Neural progenitor cell (in vitro differentiated cells): ENCODE data around the gene GPAM. TPM values are rescaled to one million over a fixed set of nuclear protein-coding genes. Genes with fewer than 3 reads are reported as not detected.
"Not testable (repeated sequence)": the region's sequence is repeated elsewhere in the genome, so short reads cannot be mapped to it uniquely, and the experiment has no call there.

Source experiments
- DNase-seq: peaks from one replicate; pipeline ENCODE4 v3.0.0-alpha.2; 2016; ENCODE audit warnings: low spot score
- H2AFZ ChIP-seq: fragments of 200-600 bp; sonication (generic); replicated peaks from 2 replicates; pipeline ENCODE4 v1.6.1; 2016; ENCODE audit warnings: antibody characterized with exemption
- H3F3A ChIP-seq: fragments of 200-600 bp; sonication (generic); 2 replicates; pipeline ENCODE4 v1.6.1; 2016; ENCODE audit warnings: antibody characterized with exemption, low read depth
- H3K27ac ChIP-seq: fragments of 200-600 bp; sonication (generic); 2 replicates; pipeline ENCODE4 v1.5.1; 2016; ENCODE audit warnings: mild to moderate bottlenecking
- H3K27me3 ChIP-seq: fragments of 200-600 bp; sonication (generic); 2 replicates; pipeline ENCODE4 v1.6.1; 2016; ENCODE audit warnings: mild to moderate bottlenecking, moderate library complexity
- H3K36me3 ChIP-seq: fragments of 200-600 bp; sonication (generic); 2 replicates; pipeline ENCODE4 v1.5.1; 2016
- H3K4me1 ChIP-seq: fragments of 200-600 bp; sonication (generic); 2 replicates; pipeline ENCODE4 v1.6.1; 2016; ENCODE audit warnings: mixed run types
- H3K4me2 ChIP-seq: fragments of 200-600 bp; sonication (generic); 2 replicates; pipeline ENCODE4 v1.6.1; 2016
- H3K4me3 ChIP-seq: fragments of 200-600 bp; sonication (generic); 2 replicates; pipeline ENCODE4 v1.5.1; 2016
- H3K79me2 ChIP-seq: fragments of 200-600 bp; sonication (generic); 2 replicates; pipeline ENCODE4 v1.6.1; 2016; ENCODE audit warnings: low read depth
- H3K9ac ChIP-seq: fragments of 200-600 bp; sonication (generic); 2 replicates; pipeline ENCODE4 v1.6.1; 2016
- H3K9me3 ChIP-seq: fragments of 200-600 bp; sonication (generic); 2 replicates; pipeline ENCODE4 v1.5.1; 2016; ENCODE audit warnings: low read depth
- H4K20me1 ChIP-seq: fragments of 200-600 bp; sonication (generic); 2 replicates; pipeline ENCODE4 v1.6.1; 2016; ENCODE audit warnings: low read depth
- H3K27ac Mint-ChIP-seq: 3 replicates; pipeline ENCODE4 v1.8.0; 2021; ENCODE audit warnings: mixed read lengths
- H3K27me3 Mint-ChIP-seq: 2 replicates; pipeline ENCODE4 v1.8.0; 2022; ENCODE audit warnings: low read depth, mild to moderate bottlenecking, inconsistent platforms, moderate library complexity, mixed read lengths; ENCODE audit not compliant: insufficient read depth
- H3K36me3 Mint-ChIP-seq: 3 replicates; pipeline ENCODE4 v1.8.0; 2021; ENCODE audit warnings: mixed read lengths
- H3K4me1 Mint-ChIP-seq: 3 replicates; pipeline ENCODE4 v1.8.0; 2021; ENCODE audit warnings: mixed read lengths
- H3K4me3 Mint-ChIP-seq: 3 replicates; pipeline ENCODE4 v1.8.0; 2021; ENCODE audit warnings: mild to moderate bottlenecking, moderate library complexity, mixed read lengths
- H3K9me3 Mint-ChIP-seq: 3 replicates; pipeline ENCODE4 v1.8.0; 2020; ENCODE audit warnings: mixed read lengths
- EZH2 ChIP-seq: fragments of 200-600 bp; sonication (generic); IDR thresholded peaks from 2 replicates; pipeline ENCODE4 v1.6.1; 2017; ENCODE audit warnings: antibody characterized with exemption, mild to moderate bottlenecking, moderate library complexity
- EZH2phosphoT487 ChIP-seq: fragments of 200-600 bp; sonication (generic); IDR thresholded peaks from 2 replicates; pipeline ENCODE4 v1.6.1; 2017; ENCODE audit warnings: antibody characterized with exemption
- total RNA-seq: library from RNA; depleted of rRNA; stranded (reverse); fragments of >200 nt; gene quantifications from 2 replicates; pipeline ENCODE4 v1.2.3, GENCODE V29; 2015; ENCODE audit warnings: low replicate concordance
- TF ChIP-seq, protein P1 (sequence below): fragments of 200-600 bp; sonication (generic); IDR thresholded peaks from 2 replicates; pipeline ENCODE4 v1.5.1; 2017; ENCODE audit warnings: antibody characterized with exemption, mild to moderate bottlenecking

The GPAM gene
- total RNA-seq, 1 donor from 2014 or later: 18.9 TPM

DNA sequence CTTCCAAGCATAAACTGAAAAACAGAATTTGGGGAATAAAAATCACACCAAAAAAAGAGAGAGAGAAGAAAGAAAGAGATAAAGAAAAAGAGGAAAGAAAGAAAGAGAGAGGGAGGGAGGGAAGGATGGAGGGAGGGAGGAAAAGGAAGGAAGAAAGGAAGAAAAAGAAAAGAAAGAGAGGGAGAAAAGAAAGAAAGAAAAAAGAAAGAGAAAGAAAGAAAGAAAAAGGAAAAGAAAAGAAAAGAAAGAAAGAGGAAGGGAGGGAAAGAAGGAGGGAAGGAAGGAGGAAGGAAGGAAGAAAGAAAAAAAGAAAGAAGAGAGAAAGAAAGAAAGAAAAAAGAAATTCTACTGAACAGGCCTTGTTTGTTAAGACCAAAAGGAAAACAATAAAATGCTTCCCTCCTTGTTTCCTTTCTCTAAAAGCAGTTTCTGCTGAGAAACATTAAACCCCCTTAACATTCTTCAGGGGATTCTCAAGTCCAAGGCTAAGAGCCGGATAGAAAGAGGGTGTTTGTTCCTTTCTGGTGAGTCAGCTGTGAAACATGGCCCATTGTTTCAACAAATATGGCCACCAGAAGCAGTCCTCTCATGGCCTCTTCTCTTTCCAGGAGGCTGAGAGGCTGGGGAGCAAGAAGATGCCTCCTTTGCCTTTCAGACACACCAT, 46.9 kb upstream of the GPAM start:
- no peaks in the 10 kb centered on the region for H3K9me3 Mint-ChIP-seq
- Histone ChIP-seq H3K4me2 (no peak overlapping the region), H2AFZ (no peak overlapping the region), H3F3A (no peaks in the 10 kb centered on the region), H3K4me1 (no peaks in the 10 kb centered on the region), H3K9ac (no peak overlapping the region), H4K20me1 (no peaks in the 10 kb centered on the region), H3K9me3 (no peaks in the 10 kb centered on the region), H3K27me3 (no peaks in the 10 kb centered on the region), H3K4me3 (no peak overlapping the region), H3K36me3 (no peaks in the 10 kb centered on the region), H3K27ac (no peak overlapping the region), H3K79me2 (no peaks in the 10 kb centered on the region)
- H3K27me3 Mint-ChIP-seq: peaks cover 7% of the 10 kb centered on the region
- H3K27ac Mint-ChIP-seq: no peak overlapping the region
- H3K4me3 Mint-ChIP-seq: no peak overlapping the region
- H3K4me1 Mint-ChIP-seq: peaks cover 9% of the 10 kb centered on the region
- no peak for DNase-seq
- TF ChIP-seq EZH2phosphoT487 (no peak), EZH2 (no peak)
- TF ChIP-seq, protein P1, sequence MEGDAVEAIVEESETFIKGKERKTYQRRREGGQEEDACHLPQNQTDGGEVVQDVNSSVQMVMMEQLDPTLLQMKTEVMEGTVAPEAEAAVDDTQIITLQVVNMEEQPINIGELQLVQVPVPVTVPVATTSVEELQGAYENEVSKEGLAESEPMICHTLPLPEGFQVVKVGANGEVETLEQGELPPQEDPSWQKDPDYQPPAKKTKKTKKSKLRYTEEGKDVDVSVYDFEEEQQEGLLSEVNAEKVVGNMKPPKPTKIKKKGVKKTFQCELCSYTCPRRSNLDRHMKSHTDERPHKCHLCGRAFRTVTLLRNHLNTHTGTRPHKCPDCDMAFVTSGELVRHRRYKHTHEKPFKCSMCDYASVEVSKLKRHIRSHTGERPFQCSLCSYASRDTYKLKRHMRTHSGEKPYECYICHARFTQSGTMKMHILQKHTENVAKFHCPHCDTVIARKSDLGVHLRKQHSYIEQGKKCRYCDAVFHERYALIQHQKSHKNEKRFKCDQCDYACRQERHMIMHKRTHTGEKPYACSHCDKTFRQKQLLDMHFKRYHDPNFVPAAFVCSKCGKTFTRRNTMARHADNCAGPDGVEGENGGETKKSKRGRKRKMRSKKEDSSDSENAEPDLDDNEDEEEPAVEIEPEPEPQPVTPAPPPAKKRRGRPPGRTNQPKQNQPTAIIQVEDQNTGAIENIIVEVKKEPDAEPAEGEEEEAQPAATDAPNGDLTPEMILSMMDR: no peak
- no peaks in the 10 kb centered on the region for H3K36me3 Mint-ChIP-seq

DNA sequence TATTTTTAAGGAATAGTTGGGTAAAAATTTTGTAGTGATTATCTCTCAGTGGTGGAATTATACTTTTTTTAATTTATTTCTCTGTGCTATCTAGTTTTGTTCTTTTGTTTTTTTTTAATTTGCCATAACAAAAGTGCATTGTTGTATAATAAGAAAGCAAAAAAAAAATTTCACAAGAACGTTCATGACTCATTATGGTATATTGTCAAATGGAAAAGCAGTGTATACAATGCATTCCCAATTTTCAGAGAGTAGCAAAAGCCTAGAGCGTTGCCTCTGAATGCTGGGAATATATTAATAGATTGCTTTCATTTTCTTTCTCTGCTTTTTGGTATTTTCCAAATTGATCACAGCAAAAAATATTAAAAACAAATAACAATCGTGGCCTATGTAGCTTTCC, 46.3 kb upstream of the GPAM start:
- Mint-ChIP-seq H3K4me1 (peaks cover 7% of the 10 kb centered on the region), H3K36me3 (no peaks in the 10 kb centered on the region), H3K27me3 (peaks cover 7% of the 10 kb centered on the region), H3K27ac (no peak overlapping the region), H3K4me3 (no peak overlapping the region), H3K9me3 (no peaks in the 10 kb centered on the region)
- TF ChIP-seq, protein P1: no peak
- TF ChIP-seq EZH2 (no peak), EZH2phosphoT487 (no peak)
- H2AFZ ChIP-seq: no peak overlapping the region
- H3K27ac ChIP-seq: no peak overlapping the region
- H3K36me3 ChIP-seq: no peaks in the 10 kb centered on the region
- no peaks in the 10 kb centered on the region for H4K20me1 ChIP-seq
- no peak for DNase-seq
- no peaks in the 10 kb centered on the region for H3K9me3 ChIP-seq
- H3K4me3 ChIP-seq: no peak overlapping the region
- no peaks in the 10 kb centered on the region for H3F3A ChIP-seq
- H3K4me1 ChIP-seq: no peaks in the 10 kb centered on the region
- H3K79me2 ChIP-seq: no peaks in the 10 kb centered on the region
- H3K9ac ChIP-seq: no peak overlapping the region
- H3K27me3 ChIP-seq: no peaks in the 10 kb centered on the region
- H3K4me2 ChIP-seq: no peak overlapping the region

DNA sequence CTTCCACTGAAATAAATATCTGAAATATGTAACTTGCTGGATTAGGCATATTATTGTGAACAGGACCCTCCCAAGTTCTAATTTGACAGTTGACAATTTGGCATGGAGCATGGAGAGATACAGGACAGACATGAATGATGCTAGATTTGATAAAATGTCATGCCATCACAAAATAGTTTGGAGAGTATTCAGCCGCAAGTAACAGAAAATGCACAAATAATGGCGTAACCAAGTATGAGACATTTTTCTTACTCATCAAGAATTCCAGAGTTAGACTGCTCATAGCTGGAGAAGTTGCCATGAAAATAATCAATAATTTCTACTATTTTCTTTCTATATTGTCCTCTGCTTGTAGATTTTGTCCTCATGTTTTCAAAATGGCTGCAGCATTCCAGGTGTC, 45.5 kb upstream of the GPAM start:
- Mint-ChIP-seq H3K4me3 (no peak overlapping the region), H3K36me3 (no peaks in the 10 kb centered on the region), H3K9me3 (no peaks in the 10 kb centered on the region), H3K4me1 (peaks cover 4% of the 10 kb centered on the region), H3K27me3 (peaks cover 5% of the 10 kb centered on the region), H3K27ac (no peak overlapping the region)
- Histone ChIP-seq H3K27me3 (no peaks in the 10 kb centered on the region), H3K36me3 (no peaks in the 10 kb centered on the region), H3K4me1 (no peaks in the 10 kb centered on the region), H4K20me1 (no peaks in the 10 kb centered on the region), H3K9ac (no peak overlapping the region), H3K4me2 (no peak overlapping the region), H3K9me3 (no peaks in the 10 kb centered on the region), H3K4me3 (no peak overlapping the region), H2AFZ (no peak overlapping the region), H3K27ac (no peak overlapping the region), H3F3A (no peaks in the 10 kb centered on the region), H3K79me2 (no peaks in the 10 kb centered on the region)
- TF ChIP-seq EZH2 (no peak), EZH2phosphoT487 (no peak)
- TF ChIP-seq, protein P1: no peak
- DNase-seq: no peak

DNA sequence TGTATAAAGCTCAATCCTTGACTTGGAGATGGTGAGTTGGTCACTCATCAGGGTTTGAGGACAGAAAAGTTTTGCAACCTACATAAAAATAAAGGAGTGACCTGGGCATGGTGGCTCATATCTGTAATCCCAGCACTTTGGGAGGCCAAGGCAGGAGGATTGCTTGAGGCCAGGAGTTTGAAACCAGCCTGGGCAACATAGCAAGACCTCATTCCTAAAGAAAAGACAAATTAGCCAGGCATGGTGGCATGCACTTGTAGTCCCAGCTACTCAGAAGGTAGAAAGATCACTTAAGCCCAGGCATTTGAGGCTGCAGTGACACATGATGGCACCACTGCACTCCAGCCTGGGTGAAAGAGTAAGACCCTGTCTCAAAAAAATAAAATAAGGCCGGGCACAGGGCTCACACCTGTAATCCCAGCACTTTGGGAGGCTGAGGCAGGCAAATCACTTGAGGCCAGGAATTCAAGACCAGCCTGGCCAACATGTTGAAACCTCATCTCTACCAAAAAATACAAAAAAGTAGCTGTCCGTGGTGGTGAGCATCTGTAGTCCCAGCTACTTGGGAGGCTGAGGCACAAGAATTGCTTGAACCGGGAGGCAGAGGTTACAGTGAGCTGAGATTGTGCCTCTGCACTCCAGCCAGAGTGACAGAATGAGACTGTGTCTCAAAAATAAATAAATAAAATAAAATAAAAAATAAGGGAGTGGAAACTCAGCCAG, 45.0 kb upstream of the GPAM start:
- H3K9me3 Mint-ChIP-seq, H2AFZ ChIP-seq, H3K4me1 ChIP-seq, H3K79me2 ChIP-seq, H3K36me3 ChIP-seq, H3K4me2 ChIP-seq, H3K27me3 ChIP-seq, H3K27me3 Mint-ChIP-seq, H3K27ac Mint-ChIP-seq, H3F3A ChIP-seq, H3K9me3 ChIP-seq, H3K4me3 ChIP-seq, H3K4me3 Mint-ChIP-seq, H4K20me1 ChIP-seq, H3K36me3 Mint-ChIP-seq, DNase-seq, H3K4me1 Mint-ChIP-seq, H3K27ac ChIP-seq, H3K9ac ChIP-seq: not testable (repeated sequence)
